Right atrium auricular region (tissue), 2 donors: ENCODE results near the gene IRF2. TPM values are rescaled to one million over a fixed set of nuclear protein-coding genes. Genes with fewer than 3 reads are reported as not detected.

Source experiments
- DNase-seq: peaks from one replicate; pipeline ENCODE4 v3.0.0-alpha.2; 2019; ENCODE audit warnings: low spot score
- H3K27ac ChIP-seq, 2 donors: fragments of 200-600 bp; sonication (generic); 1 replicate in 1 of 2; 2 replicates in 1 of 2; pipeline ENCODE4 v1.5.1; 2016 to 2019
- H3K27me3 ChIP-seq, 2 donors: fragments of 200-600 bp; sonication (generic); one replicate each; pipeline versions ENCODE4 v1.5.1 to v1.6.0; 2017 to 2019
- H3K36me3 ChIP-seq: fragments of 200-600 bp; sonication (generic); one replicate; pipeline ENCODE4 v1.5.1; 2016
- H3K4me1 ChIP-seq, 2 donors: fragments of 200-600 bp; sonication (generic); one replicate each; pipeline versions ENCODE4 v1.5.1 to v1.6.0; 2017 to 2019
- H3K4me3 ChIP-seq, 2 donors: fragments of 200-600 bp; sonication (generic); 1 replicate in 1 of 2; 2 replicates in 1 of 2; pipeline ENCODE4 v1.5.1; 2017 to 2019; ENCODE audit warnings: mild to moderate bottlenecking in 1 of 2, moderate library complexity in 1 of 2
- H3K9me3 ChIP-seq, 2 donors: fragments of 200-600 bp; sonication (generic); one replicate each; pipeline ENCODE4 v1.5.1; 2019
- total RNA-seq, 2 donors: library from RNA; depleted of rRNA; stranded (reverse); fragments of >200 nt; gene quantifications; one replicate each; pipeline ENCODE4 v1.1.0, GENCODE V29; 2016
- TF ChIP-seq, protein P1 (sequence below), 2 donors: fragments of 200-600 bp; sonication (generic); IDR thresholded peaks; one replicate each; pipeline ENCODE4 v1.5.1; 2019; ENCODE audit warnings: antibody characterized with exemption in 2 of 2

IRF2 gene
- total RNA-seq, 2 donors from 2014 or later, result 17.7 to 24.5 TPM

DNA sequence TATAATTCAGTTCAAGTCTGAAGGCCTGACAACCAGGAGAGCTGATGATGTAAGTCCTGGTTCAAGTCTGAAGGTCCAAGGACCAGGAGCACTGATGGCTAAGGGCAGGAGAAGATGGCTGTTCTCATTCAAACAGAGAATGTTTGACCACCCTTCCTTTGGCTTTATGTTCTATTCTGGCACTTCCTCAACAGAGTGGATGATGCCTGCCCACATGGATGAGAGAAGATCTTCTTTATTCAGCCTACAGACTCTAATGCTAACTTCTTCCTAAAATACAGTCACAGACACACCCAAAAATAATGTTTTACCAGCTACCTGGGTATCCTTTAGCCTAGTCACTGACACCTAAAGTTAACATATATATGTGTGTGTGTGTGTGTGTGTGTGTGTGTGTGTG is 25.6 kb upstream of the IRF2 start:
- Histone ChIP-seq H3K9me3 (peaks cover 0 to 3% of the 10 kb centered on the region in 2 donors), H3K36me3 (no peaks in the 10 kb centered on the region), H3K27me3 (no peaks in the 10 kb centered on the region), H3K27ac (no peak overlapping the region), H3K4me1 (no peaks in the 10 kb centered on the region), H3K4me3 (no peak overlapping the region)
- no peak for DNase-seq
- TF ChIP-seq, protein P1, sequence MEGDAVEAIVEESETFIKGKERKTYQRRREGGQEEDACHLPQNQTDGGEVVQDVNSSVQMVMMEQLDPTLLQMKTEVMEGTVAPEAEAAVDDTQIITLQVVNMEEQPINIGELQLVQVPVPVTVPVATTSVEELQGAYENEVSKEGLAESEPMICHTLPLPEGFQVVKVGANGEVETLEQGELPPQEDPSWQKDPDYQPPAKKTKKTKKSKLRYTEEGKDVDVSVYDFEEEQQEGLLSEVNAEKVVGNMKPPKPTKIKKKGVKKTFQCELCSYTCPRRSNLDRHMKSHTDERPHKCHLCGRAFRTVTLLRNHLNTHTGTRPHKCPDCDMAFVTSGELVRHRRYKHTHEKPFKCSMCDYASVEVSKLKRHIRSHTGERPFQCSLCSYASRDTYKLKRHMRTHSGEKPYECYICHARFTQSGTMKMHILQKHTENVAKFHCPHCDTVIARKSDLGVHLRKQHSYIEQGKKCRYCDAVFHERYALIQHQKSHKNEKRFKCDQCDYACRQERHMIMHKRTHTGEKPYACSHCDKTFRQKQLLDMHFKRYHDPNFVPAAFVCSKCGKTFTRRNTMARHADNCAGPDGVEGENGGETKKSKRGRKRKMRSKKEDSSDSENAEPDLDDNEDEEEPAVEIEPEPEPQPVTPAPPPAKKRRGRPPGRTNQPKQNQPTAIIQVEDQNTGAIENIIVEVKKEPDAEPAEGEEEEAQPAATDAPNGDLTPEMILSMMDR (IDR thresholded peaks at IDR 0.05), result no peak

- H3K9me3 ChIP-seq, result peaks cover 0 to 3% of the 10 kb centered on the region in 2 donors
- H3K27ac ChIP-seq, result no peak overlapping the region
- H3K4me3 ChIP-seq, result no peak overlapping the region
- no peak for DNase-seq
- no peaks in the 10 kb centered on the region for H3K27me3 ChIP-seq
- H3K36me3 ChIP-seq, result no peaks in the 10 kb centered on the region
- TF ChIP-seq, protein P1 (IDR thresholded peaks at IDR 0.05), result no peak
- H3K4me1 ChIP-seq, result no peaks in the 10 kb centered on the region
These were observed 24.2 kb upstream of the IRF2 start for GRCh38 chr4:184498598-184498997.

DNA sequence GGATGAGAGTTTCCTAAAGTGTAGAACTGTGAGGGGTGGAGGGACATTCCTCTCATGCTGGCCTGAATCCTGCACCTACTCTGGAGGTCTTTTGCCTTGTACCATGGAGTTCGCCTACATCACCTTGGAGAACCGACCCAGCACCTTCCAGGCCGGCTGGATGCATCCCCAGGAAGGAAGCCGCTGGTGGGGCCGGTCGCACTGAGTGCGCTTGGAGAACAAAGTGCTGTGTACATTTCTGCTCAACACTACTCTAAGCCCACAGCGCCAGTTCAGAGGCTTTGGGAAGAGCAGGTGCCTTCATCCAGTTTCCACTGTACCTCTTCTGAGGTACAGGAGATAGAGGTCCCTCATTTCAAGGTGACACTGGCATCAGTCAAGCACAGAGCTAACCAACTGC is 15.4 kb upstream of the IRF2 start:
- no peak for DNase-seq
- no peaks in the 10 kb centered on the region for H3K4me1 ChIP-seq
- TF ChIP-seq, protein P1 (IDR thresholded peaks at IDR 0.05), result no peak
- no peaks in the 10 kb centered on the region for H3K9me3 ChIP-seq
- no peak overlapping the region for H3K27ac ChIP-seq
- H3K36me3 ChIP-seq, result no peaks in the 10 kb centered on the region
- no peak overlapping the region for H3K4me3 ChIP-seq
- H3K27me3 ChIP-seq, result no peaks in the 10 kb centered on the region

- H3K27me3 ChIP-seq, result no peaks in the 10 kb centered on the region
- H3K9me3 ChIP-seq, result no peaks in the 10 kb centered on the region
- H3K4me1 ChIP-seq, result no peaks in the 10 kb centered on the region
- no peak for DNase-seq
- H3K36me3 ChIP-seq, result no peaks in the 10 kb centered on the region
- no peak overlapping the region for H3K27ac ChIP-seq
- H3K4me3 ChIP-seq, result no peak overlapping the region
- TF ChIP-seq, protein P1 (IDR thresholded peaks at IDR 0.05), result no peak
These were observed 13.2 kb upstream of the IRF2 start for GRCh38 chr4:184487503-184487902.

GRCh38 chr4:184485279-184485678 is 10.9 kb upstream of the IRF2 start:
- Histone ChIP-seq H3K36me3 (no peaks in the 10 kb centered on the region), H3K4me3 (no peak overlapping the region), H3K4me1 (no peaks in the 10 kb centered on the region), H3K27me3 (no peaks in the 10 kb centered on the region), H3K9me3 (no peaks in the 10 kb centered on the region), H3K27ac (no peak overlapping the region)
- DNase-seq, result no peak
- TF ChIP-seq, protein P1 (IDR thresholded peaks at IDR 0.05), result no peak

DNA sequence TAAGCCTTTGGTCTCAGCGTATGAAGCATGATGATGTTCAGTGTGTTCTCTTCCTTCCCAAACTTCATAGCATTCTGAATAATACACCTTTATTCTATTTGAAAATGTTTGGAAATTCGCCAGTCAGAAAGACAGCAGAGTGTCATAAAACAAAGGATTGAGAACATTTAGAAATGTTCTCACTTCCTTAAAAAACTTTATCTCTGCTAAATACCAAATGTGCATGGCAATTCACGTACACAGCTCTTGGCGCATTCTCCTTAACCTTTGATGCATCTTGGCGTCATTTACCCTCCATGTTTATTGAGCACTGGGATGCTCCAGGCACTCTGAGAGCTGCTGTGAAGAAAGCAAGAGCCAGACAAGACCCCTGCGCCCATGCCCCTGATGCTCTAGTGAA is 7.2 kb upstream of the IRF2 start:
- H3K4me3 ChIP-seq, result no peak overlapping the region
- TF ChIP-seq, protein P1 (IDR thresholded peaks at IDR 0.05), result no peak
- H3K9me3 ChIP-seq, result no peaks in the 10 kb centered on the region
- H3K36me3 ChIP-seq, result no peaks in the 10 kb centered on the region
- no peak for DNase-seq
- no peaks in the 10 kb centered on the region for H3K27me3 ChIP-seq
- peaks cover 0 to 9% of the 10 kb centered on the region in 2 donors for H3K4me1 ChIP-seq
- H3K27ac ChIP-seq, result no peak overlapping the region
